Transverse colon (tissue), 4 donors: ENCODE data around the gene CYRIA. TPM values are rescaled to one million over a fixed set of nuclear protein-coding genes. Genes with fewer than 3 reads are reported as not detected.

Experiments used
- DNase-seq: peaks from one replicate; pipeline ENCODE4 v3.0.0-alpha.2; 2019
- H3K27ac ChIP-seq, 4 donors: fragments of 200-600 bp; sonication (generic); 2 replicates each; pipeline ENCODE4 v1.5.1; 2016 to 2018; ENCODE audit warnings: inconsistent platforms in 4 of 4
- H3K27me3 ChIP-seq: fragments of 200-600 bp; sonication (generic); 2 replicates; pipeline ENCODE4 v1.5.1; 2017; ENCODE audit warnings: inconsistent platforms
- H3K36me3 ChIP-seq, 4 donors: fragments of 200-600 bp; sonication (generic); 2 replicates each; pipeline ENCODE4 v1.5.1; 2017 to 2019; ENCODE audit warnings: inconsistent platforms in 4 of 4
- H3K4me1 ChIP-seq, 4 donors: fragments of 200-600 bp; sonication (generic); 2 replicates each; pipeline ENCODE4 v1.5.1; 2017 to 2020; ENCODE audit warnings: inconsistent platforms in 4 of 4
- H3K4me3 ChIP-seq, 4 donors: fragments of 200-600 bp; sonication (generic); 1 replicate in 1 of 4; 2 replicates in 3 of 4; pipeline versions ENCODE4 v1.5.1 to v1.6.1; 2017 to 2019; ENCODE audit warnings: inconsistent platforms in 4 of 4
- H3K9me3 ChIP-seq, 2 donors: fragments of 200-600 bp; sonication (generic); 2 replicates each; pipeline ENCODE4 v1.5.1; 2017 to 2019; ENCODE audit warnings: inconsistent platforms in 2 of 2
- CTCF ChIP-seq, 5 experiments: fragments of 200-600 bp in 3 of 5; fragments of 450-650 bp in 2 of 5; sonication (generic) in 3 of 5; IDR thresholded peaks; 1 replicate in 2 of 5; 2 replicates in 3 of 5; pipeline ENCODE4 v1.5.1; 2016 to 2017; ENCODE audit warnings: antibody characterized with exemption in 5 of 5, inconsistent platforms in 3 of 5, mild to moderate bottlenecking in 2 of 5, moderate library complexity in 1 of 5
- EP300 ChIP-seq: sonication (generic); formaldehyde crosslinking; IDR thresholded peaks from one replicate; pipeline ENCODE4 v1.6.1; 2017; ENCODE audit warnings: antibody characterized with exemption, low read depth
- POLR2A ChIP-seq: fragments of 450-650 bp; IDR thresholded peaks from one replicate; pipeline ENCODE4 v1.6.1; 2016; ENCODE audit warnings: antibody characterized with exemption, mild to moderate bottlenecking, moderate library complexity
- POLR2AphosphoS5 ChIP-seq, 3 donors: sonication (generic); formaldehyde crosslinking; IDR thresholded peaks; one replicate each; pipeline ENCODE4 v1.6.1; 2016; ENCODE audit warnings: antibody characterized with exemption in 3 of 3
- WGBS, 2 donors: methylation state at CpG; one replicate each; pipeline ENCODE4 v1.1.5; 2018; ENCODE audit warnings: low coverage in 1 of 2; 5-methylcytosine and 5-hydroxymethylcytosine counted together
- in situ Hi-C, 4 donors: fragments of 200-750 bp; cut with MboI; loops; one replicate each; pipeline versions ENCODE4 v1.15.0 to v1.15.1; 2017; ENCODE audit warnings: low sequenced_read_pairs in 3 of 4, low pct_ligation_motif_present in 1 of 4, low pct_unique_long_range_greater_than_20kb in 1 of 4
- intact Hi-C: fragments of 100-400 bp; cut with DNase I; formaldehyde crosslinking; loops from one replicate; pipeline ENCODE4 v1.15.1; 2023; ENCODE audit warnings: low total_unique reads
- total RNA-seq, 4 donors: library from RNA; depleted of rRNA; stranded (reverse); fragments of >200 nt; gene quantifications; one replicate each; pipeline ENCODE4 v1.1.0, GENCODE V29; 2016

Gene CYRIA
- total RNA-seq, 4 donors from 2014 or later = 0.20 to 8.4 (median 2.6) TPM

GRCh38 chr2:16645775-16646559 lies 19.7 kb downstream of the CYRIA start:
- TF ChIP-seq CTCF (IDR thresholded peaks at IDR 0.05) = no peak
- no peak for TF ChIP-seq POLR2AphosphoS5 (IDR thresholded peaks at IDR 0.05)
- TF ChIP-seq POLR2A = no peak
- TF ChIP-seq EP300 = no peak
- DNase-seq = no peak
- Histone ChIP-seq H3K36me3 (no peaks in the 10 kb centered on the region), H3K27ac (no peak overlapping the region), H3K4me1 (peaks cover 0 to 16% (median 13%) of the 10 kb centered on the region in 4 donors), H3K4me3 (no peak overlapping the region), H3K27me3 (no peaks in the 10 kb centered on the region), H3K9me3 (no peaks in the 10 kb centered on the region)
- intact Hi-C loops (no loop called here), in situ Hi-C loops (no loop called here)
- WGBS, 2 donors = 73 to 83% methylated on average over 2 to 3 of the region's 3 CpGs

GRCh38 chr2:16645088-16645487 lies 20.5 kb downstream of the CYRIA start:
- Histone ChIP-seq H3K27ac (no peak overlapping the region), H3K27me3 (no peaks in the 10 kb centered on the region), H3K4me1 (peaks cover 2 to 16% (median 9%) of the 10 kb centered on the region in 4 donors), H3K36me3 (no peaks in the 10 kb centered on the region), H3K9me3 (no peaks in the 10 kb centered on the region), H3K4me3 (no peak overlapping the region)
- 81 to 85% methylated on average over 7 of the region's 7 CpGs for WGBS, 2 donors
- intact Hi-C loops = no loop called here
- no peak for DNase-seq
- in situ Hi-C loops = no loop called here
- no peak for TF ChIP-seq POLR2AphosphoS5 (IDR thresholded peaks at IDR 0.05)
- TF ChIP-seq POLR2A = no peak
- no peak for TF ChIP-seq CTCF (IDR thresholded peaks at IDR 0.05)
- no peak for TF ChIP-seq EP300

GRCh38 chr2:16644221-16644925 lies 21.3 kb downstream of the CYRIA start:
- no peak for DNase-seq
- H3K27me3 ChIP-seq = no peaks in the 10 kb centered on the region
- H3K9me3 ChIP-seq = no peaks in the 10 kb centered on the region
- intact Hi-C loops (no loop called here), in situ Hi-C loops (no loop called here)
- H3K27ac ChIP-seq = no peak overlapping the region
- TF ChIP-seq POLR2A (no peak), CTCF (IDR thresholded peaks at IDR 0.05) (no peak), POLR2AphosphoS5 (IDR thresholded peaks at IDR 0.05) (no peak), EP300 (no peak)
- WGBS, 2 donors = 88% methylated on average over 6 of the region's 6 CpGs; no CpG with 5 or more reads in 1 of the 2 donors
- no peak overlapping the region for H3K4me3 ChIP-seq
- peaks cover 0 to 16% (median 8%) of the 10 kb centered on the region in 4 donors for H3K4me1 ChIP-seq
- no peaks in the 10 kb centered on the region for H3K36me3 ChIP-seq

- Histone ChIP-seq H3K4me3 (no peak overlapping the region), H3K4me1 (peaks cover 0 to 16% (median 8%) of the 10 kb centered on the region in 4 donors), H3K36me3 (no peaks in the 10 kb centered on the region), H3K27me3 (no peaks in the 10 kb centered on the region), H3K27ac (no peak overlapping the region), H3K9me3 (no peaks in the 10 kb centered on the region)
- 23 to 59% methylated on average over 2 of the region's 2 CpGs for WGBS, 2 donors
- DNase-seq = no peak
- TF ChIP-seq POLR2A = no peak
- no peak for TF ChIP-seq EP300
- no peak for TF ChIP-seq POLR2AphosphoS5 (IDR thresholded peaks at IDR 0.05)
- no peak for TF ChIP-seq CTCF (IDR thresholded peaks at IDR 0.05)
- intact Hi-C loops = no loop called here
- in situ Hi-C loops = no loop called here
Observed at GRCh38 chr2:16643099-16643498, 22.5 kb downstream of the CYRIA start.
